ENCODE measurements around the gene PRM3. TPM values are rescaled to one million over a fixed set of nuclear protein-coding genes. Genes with fewer than 3 reads are reported as not detected.

Gene PRM3
- total RNA-seq, 2 experiments from 2014 or later, result not detected

DNA sequence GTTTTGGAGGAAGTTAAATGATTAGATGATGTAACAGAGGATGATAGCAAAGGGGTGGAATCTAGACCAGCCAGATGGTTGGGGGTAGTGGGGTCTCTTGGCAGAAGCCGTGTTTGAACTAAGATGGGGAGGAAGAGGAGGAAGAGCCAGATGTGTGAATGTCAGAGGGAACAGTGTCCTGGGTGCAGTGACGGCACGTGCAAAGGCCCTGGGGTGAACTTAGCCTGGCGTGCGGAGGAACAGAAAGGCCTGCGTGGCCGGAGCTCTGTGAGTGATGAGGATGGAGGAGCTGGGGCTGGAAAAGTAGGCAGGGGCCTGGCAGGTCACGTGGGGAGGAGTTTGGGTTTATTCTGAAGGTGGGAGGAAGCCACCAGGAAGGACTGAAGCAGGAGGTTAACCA lies 45.4 kb upstream of the PRM3 start:
- no peak for TF ChIP-seq EZH2phosphoT487 (IDR thresholded peaks at IDR 0.05; ENCODE audit: borderline replicate concordance, low read depth, low read length)
- TF ChIP-seq, protein P1, sequence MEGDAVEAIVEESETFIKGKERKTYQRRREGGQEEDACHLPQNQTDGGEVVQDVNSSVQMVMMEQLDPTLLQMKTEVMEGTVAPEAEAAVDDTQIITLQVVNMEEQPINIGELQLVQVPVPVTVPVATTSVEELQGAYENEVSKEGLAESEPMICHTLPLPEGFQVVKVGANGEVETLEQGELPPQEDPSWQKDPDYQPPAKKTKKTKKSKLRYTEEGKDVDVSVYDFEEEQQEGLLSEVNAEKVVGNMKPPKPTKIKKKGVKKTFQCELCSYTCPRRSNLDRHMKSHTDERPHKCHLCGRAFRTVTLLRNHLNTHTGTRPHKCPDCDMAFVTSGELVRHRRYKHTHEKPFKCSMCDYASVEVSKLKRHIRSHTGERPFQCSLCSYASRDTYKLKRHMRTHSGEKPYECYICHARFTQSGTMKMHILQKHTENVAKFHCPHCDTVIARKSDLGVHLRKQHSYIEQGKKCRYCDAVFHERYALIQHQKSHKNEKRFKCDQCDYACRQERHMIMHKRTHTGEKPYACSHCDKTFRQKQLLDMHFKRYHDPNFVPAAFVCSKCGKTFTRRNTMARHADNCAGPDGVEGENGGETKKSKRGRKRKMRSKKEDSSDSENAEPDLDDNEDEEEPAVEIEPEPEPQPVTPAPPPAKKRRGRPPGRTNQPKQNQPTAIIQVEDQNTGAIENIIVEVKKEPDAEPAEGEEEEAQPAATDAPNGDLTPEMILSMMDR (conservative IDR thresholded peaks at IDR 0.05; ENCODE audit: low read length), result no peak
- Histone ChIP-seq H3K9me2 (ENCODE audit: insufficient read depth, low read length) (no peaks in the 10 kb centered on the region), H2AFZ (ENCODE audit: low read length) (no peak overlapping the region), H4K20me1 (ENCODE audit: insufficient read depth, low read length) (no peaks in the 10 kb centered on the region), H3K79me2 (ENCODE audit: insufficient read depth, low read depth, low read length) (no peaks in the 10 kb centered on the region), H3K36me3 (ENCODE audit: insufficient read depth, low read length) (no peaks in the 10 kb centered on the region), H3K27ac (ENCODE audit: low read depth, low read length, poor library complexity, severe bottlenecking) (no peak overlapping the region), H3K4me1 (ENCODE audit: insufficient read depth, low read length, poor library complexity, severe bottlenecking) (peaks cover 58% of the 10 kb centered on the region), H3K9me3 (ENCODE audit: low read length) (no peaks in the 10 kb centered on the region), H3K4me3 (ENCODE audit: low read depth, low read length, poor library complexity, severe bottlenecking) (no peak overlapping the region), H3K4me2 (ENCODE audit: low read length) (no peak overlapping the region)
- BruUV-seq (replicated peaks), result no TSS peak
- POLR2A ChIA-PET, result interaction anchor here (0.5 to 1.6 kb wide), 6 partner anchors 9 to 355 kb away, joined by 3 to 8 read pairs (median 4); no protein-coding TSS in a partner anchor
- DNase-seq (ENCODE audit: low spot score), result no peak
- CTCF ChIA-PET (ENCODE audit: unreplicated experiment), result no interaction called here
- intact Hi-C loops (cut with micrococcal nuclease; ENCODE audit: unreplicated experiment), result no loop called here

DNA sequence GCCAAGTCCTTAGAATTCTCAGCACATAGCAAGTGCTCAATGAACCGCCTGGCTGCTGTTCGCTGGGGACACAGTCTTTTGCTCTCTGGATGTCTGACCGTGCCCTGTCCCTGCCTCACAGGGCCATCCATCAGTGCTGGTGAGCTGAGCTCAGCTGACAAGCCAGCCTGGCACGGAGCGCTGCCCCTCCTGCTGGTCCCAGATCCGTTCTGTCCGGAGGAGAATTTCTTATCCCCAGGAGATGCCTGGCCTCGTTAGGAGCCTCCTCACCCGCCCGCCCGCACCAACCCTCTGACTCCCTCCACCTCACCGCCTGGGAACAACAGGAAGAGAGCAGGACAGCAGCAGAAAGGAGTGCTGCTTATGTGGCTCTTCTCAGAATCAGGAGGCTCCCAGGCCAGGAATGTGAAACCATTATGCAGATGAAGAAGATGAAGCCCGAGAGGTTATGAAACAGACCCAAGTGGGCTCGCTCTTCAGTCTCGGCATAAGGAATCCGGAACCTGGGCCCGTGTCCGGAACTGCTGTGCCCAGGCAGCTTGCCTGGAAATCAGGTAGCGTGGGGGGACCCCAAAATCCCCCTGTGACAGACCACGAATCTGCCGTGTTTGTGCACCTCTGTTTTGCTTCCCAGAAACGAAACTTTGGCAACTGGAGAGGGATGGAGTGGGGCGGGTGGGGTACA lies 43.0 kb upstream of the PRM3 start:
- no TSS peak for BruUV-seq (replicated peaks)
- Histone ChIP-seq H3K36me3 (ENCODE audit: insufficient read depth, low read length) (no peaks in the 10 kb centered on the region), H3K79me2 (ENCODE audit: insufficient read depth, low read depth, low read length) (no peaks in the 10 kb centered on the region), H2AFZ (ENCODE audit: low read length) (no peak overlapping the region), H3K9me2 (ENCODE audit: insufficient read depth, low read length) (no peaks in the 10 kb centered on the region), H3K4me2 (ENCODE audit: low read length) (no peak overlapping the region), H3K27ac (ENCODE audit: low read depth, low read length, poor library complexity, severe bottlenecking) (no peak overlapping the region), H3K9me3 (ENCODE audit: low read length) (no peaks in the 10 kb centered on the region), H4K20me1 (ENCODE audit: insufficient read depth, low read length) (no peaks in the 10 kb centered on the region), H3K4me1 (ENCODE audit: insufficient read depth, low read length, poor library complexity, severe bottlenecking) (peaks cover 69% of the 10 kb centered on the region), H3K4me3 (ENCODE audit: low read depth, low read length, poor library complexity, severe bottlenecking) (no peak overlapping the region)
- POLR2A ChIA-PET, result no interaction called here
- intact Hi-C loops (cut with micrococcal nuclease; ENCODE audit: unreplicated experiment), result no loop called here
- CTCF ChIA-PET (ENCODE audit: unreplicated experiment), result no interaction called here
- no peak for DNase-seq (ENCODE audit: low spot score)
- no peak for TF ChIP-seq EZH2phosphoT487 (IDR thresholded peaks at IDR 0.05; ENCODE audit: borderline replicate concordance, low read depth, low read length)
- TF ChIP-seq, protein P1 (conservative IDR thresholded peaks at IDR 0.05; ENCODE audit: low read length), result no peak

DNA sequence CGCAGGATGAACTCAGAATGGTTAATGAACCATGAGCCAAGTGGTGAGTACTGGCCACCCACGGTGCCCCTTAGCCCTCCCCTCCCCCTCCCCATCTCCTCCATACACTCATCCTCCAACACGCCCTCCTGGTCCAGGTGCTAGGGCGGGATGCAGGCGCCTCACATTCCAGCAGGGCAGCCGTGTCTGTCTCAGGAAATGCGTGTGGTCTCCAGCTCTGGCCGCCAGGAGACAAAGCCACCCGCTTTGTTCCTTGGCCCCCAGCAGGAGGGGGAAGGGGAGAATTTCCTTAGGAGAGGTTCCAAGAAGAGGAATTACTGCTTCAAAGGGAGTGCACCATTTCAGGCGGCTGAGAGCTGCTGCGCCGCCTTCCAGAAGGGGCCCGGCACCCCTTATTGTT lies 42.1 kb upstream of the PRM3 start:
- H3K4me3 ChIP-seq (ENCODE audit: low read depth, low read length, poor library complexity, severe bottlenecking), result no peak overlapping the region
- POLR2A ChIA-PET, result no interaction called here
- intact Hi-C loops (cut with micrococcal nuclease; ENCODE audit: unreplicated experiment), result no loop called here
- no TSS peak for BruUV-seq (replicated peaks)
- H3K9me2 ChIP-seq (ENCODE audit: insufficient read depth, low read length), result no peaks in the 10 kb centered on the region
- no peak overlapping the region for H2AFZ ChIP-seq (ENCODE audit: low read length)
- no peak for TF ChIP-seq EZH2phosphoT487 (IDR thresholded peaks at IDR 0.05; ENCODE audit: borderline replicate concordance, low read depth, low read length)
- TF ChIP-seq, protein P1 (conservative IDR thresholded peaks at IDR 0.05; ENCODE audit: low read length), result no peak
- H3K27ac ChIP-seq (ENCODE audit: low read depth, low read length, poor library complexity, severe bottlenecking), result no peak overlapping the region
- CTCF ChIA-PET (ENCODE audit: unreplicated experiment), result no interaction called here
- H4K20me1 ChIP-seq (ENCODE audit: insufficient read depth, low read length), result no peaks in the 10 kb centered on the region
- H3K4me1 ChIP-seq (ENCODE audit: insufficient read depth, low read length, poor library complexity, severe bottlenecking), result peaks cover 70% of the 10 kb centered on the region
- H3K79me2 ChIP-seq (ENCODE audit: insufficient read depth, low read depth, low read length), result no peaks in the 10 kb centered on the region
- no peak overlapping the region for H3K4me2 ChIP-seq (ENCODE audit: low read length)
- DNase-seq (ENCODE audit: low spot score), result no peak
- H3K36me3 ChIP-seq (ENCODE audit: insufficient read depth, low read length), result no peaks in the 10 kb centered on the region
- H3K9me3 ChIP-seq (ENCODE audit: low read length), result no peaks in the 10 kb centered on the region
